ENCODE results near the gene KLHL35.
"Not testable (repeated sequence)": the region's sequence is repeated elsewhere in the genome, so short reads cannot be mapped to it uniquely, and the experiment has no call there.

KLHL35 gene

DNA sequence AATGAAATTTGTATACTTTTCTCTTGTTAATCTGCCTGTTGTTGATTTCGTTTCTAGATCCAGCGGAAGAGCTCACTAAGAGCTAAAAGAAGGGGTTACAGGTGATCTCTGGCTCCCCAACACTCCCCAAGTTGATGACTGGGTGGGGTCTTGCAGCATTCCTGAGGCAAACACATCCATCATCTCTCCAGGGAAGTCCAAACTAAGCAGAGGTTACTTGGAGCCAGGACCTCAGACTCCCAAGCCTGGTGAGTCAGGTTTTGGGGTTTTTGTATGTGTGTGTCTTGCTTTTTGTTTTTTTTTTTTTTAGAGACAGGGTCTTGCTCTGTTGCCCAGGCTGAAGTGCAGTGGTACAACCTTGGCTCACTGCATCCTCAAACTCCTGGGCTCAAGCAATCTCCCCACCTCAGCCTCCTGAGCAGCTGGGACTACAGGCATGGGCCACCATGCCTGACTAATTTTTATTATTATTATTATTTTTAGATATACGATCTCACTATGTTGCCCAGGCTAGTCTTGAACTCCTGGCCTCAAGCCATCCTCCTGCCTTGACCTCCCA, 45.2 kb downstream of the KLHL35 start:
- no peak for DNase-seq

DNA sequence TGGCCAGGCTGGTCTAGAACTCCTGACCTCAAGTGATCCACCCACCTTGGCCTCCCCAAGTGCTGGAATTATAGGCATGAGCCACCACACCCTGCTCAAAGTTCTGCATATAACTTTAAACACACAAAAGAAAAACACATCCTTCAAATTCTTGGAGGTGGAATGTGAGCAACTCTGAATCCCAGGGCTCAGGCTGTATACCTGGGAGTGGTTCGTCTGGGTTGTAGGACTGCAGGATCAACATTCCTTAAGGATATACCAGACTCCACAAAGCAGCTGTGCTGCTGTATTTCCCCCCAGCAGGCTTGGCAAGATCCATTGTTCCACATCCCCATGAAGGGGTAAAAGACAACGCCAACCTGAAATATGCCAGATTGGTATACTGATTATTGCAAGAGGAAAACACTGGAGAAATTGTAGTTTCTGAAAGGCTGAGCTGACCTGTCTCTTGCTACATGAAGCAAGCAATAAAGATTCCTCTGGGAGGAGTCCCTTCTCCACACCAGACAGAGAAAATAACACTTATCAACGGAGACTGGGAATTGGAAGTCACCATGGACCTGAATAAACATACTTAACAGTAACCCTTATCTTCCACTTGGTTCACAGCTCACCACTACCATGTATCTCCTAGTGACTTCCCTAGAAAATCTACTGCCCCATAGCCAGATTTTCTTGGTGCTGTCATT, 45.9 kb downstream of the KLHL35 start:
- DNase-seq: no peak

DNA sequence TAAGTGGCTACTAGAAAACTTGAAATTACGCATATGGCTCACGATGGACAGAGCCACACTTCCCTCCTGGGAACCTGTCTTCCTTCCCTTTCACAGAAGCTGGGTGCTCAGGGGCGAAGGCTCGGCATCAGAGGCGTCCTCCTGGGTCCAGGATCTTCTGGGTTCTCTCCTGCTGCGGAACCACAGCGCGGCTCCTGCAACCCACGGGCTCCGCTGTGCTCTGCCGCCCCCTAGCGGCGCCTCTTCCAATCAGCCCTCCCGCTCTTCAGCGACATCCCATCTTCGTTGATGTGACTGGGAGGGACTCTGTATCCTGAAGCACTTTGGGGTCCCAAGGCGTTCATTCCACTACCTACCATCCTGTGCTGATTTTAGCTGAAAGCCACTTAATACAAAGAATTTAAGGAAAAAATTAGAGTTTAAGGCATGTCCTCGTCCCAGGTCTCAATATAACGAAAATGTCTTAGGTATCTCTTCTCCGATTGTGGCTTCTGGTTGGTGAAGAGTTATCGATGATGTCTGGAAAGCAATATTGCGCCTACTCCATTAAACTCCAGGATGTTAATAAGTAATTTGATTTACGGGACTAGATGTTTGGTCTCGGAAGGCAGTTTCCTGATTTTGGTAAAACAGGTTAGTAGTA, 48.4 kb downstream of the KLHL35 start:
- peak; percentile 82 for DNase-seq

DNA sequence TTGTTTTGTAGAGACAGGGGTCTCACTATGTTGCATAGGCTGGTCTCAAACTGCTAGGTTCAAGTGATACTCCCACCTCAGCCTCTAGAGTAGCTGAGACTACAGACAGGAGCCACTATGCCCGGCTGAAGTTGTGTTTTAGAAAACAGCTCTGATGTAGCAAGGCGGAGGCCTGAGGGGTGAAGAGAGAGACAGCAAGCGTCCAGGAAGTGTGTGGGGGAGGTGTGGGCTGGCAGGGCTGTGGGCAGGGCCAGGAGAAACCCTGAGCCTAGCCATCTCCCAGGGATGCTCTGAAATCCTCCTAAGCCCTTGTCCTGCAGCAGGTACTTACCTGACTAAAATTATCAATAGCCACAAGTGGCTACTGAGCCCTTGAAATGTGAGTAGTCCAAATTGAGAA, 49.8 kb downstream of the KLHL35 start:
- no peak for DNase-seq

DNA sequence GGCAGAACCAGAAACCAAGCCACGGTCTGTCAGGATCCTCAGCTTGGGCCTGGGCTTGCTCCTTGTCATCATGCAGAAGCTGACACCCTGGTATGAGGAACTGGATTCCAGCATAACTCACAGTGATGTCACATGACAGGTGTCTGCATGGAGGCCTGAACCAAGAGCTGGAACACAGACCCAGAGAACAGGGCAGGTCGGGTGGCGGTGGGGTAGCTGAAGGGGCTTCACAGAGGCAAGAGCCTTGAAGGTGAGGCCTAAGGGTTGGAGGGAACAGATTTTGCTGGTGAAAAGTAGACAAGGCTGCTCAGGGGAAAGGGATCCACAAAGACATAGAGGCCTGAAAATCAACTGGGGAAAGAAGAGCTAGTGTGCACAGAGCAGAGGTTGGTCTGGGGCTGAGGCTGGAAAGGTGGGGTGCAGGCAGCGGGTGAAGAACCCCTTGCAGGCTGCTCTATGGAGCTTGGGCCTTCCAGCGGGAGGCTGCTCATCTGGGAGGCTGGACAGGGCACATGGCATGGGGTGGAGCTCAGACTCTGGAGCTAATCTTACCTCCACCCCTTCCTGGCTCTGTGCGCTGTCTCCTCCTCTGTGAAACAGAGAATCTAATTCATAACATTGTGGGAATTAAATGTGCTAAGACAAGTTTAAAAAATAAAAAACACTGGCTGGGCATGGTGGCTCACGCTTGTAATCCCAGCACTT, 52.1 kb downstream of the KLHL35 start:
- no peak for DNase-seq

DNA sequence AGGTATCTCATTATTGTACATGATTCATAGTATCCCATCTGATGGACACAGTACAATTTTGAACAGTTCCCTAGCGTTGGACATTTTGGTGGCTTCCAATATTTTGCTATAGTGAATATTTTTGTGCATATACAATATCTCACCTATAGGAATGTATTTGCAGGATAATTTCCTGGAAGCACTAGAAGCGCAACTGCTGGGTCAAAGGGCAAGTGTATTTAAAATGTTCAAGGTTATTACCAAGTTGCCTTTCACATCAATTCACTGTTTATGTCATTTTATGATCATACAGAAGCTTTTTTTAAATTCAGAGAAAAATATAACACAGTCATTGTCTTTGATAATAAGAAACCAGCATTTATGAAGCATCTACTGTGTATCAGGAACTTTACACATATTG, 52.8 kb downstream of the KLHL35 start:
- DNase-seq: no peak

DNA sequence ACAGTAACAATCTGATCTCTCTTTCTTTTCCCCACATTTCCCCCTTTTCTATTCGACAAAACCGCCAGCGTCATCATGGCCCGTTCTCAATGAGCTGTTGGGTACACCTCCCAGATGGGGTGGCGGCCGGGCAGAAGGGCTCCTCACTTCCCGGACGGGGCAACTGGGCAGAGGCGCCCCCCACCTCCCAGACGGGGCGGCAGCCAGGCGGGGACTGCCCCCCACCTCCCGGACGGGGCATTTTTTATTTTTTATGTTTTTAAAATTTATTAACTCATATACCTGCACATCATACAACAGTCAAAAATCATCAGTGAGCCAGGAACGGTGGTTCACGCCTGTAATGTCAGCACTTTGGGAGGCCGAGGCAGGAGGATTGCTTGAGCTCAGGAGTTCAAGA, 54.2 kb downstream of the KLHL35 start:
- not testable (repeated sequence) for DNase-seq

DNA sequence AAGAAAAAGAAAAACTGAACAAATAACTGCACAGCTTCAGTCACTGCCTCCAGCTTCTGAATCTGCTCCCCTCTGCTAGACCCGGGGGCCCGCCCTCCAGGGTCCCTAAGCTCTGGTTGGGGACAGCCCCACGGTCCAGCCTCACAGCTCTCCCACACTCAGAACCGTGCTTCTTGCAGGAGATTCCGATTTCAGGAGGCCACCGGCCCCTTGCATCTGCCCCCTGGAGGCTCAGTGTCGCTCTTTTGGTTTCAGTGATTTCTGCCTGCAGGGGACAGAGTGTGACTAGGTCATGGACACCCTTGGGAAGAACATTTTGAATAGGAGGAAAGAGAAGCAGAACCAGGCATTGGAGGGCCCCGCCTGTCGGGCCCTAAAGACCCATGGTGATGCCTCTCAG, 56.8 kb downstream of the KLHL35 start:
- no peak for DNase-seq

DNA sequence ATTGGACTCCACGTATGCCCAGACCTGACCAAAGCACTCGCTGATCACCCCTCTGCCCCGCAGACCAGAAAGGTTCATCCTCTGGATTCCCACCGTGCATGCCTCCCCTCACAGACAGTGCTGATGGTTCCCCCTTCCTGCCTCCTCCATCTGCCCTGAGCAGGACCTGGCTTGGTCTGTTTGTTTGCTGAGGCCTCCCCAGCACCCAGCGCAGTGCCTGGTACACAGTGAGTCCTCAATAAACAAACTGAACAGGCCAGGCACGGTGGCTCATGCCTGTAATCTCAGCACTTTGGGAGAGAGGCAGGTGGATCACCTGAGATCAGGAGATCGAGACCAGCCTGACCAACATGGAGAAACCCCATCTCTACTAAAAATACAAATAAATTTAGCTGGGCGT, 57.4 kb downstream of the KLHL35 start:
- DNase-seq: no peak

DNA sequence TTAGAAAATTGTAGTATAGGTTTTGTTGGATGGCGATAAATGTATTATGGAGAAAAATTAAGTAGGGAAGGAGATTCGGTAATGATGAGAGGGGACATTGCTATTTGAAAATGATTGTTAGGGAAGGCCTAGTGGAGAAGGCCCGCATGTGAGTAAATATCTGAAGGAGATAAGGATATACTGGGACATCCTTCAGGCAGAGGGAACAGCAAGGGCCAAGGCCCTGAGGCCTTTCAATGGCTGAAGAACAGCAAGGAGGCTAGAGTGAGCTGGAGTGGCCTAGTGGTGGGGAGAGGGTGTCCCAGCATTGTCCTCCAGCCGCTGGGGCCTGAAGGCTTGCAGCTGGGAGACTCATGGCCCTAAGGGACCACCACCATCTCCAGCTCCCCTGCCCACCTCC, 58.4 kb downstream of the KLHL35 start:
- no peak for DNase-seq

DNA sequence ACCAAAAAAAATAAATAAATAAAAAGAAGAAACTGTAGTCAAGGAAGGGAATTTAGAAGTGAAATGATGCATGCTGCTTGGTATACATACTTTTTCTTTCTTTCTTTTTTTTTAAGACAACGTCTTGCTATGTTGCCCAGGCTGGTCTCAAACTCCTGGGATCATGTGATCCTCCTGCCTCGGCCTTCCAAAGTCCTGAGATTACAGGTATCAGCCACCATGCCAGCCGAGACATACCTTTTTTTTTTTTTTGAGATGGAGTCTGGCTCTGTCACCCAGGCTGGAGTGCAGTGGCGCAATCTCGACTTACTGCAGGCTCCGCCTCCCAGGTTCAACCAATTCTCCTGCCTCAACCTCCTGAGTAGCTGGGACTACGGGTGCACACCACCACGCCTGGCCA, 59.8 kb downstream of the KLHL35 start:
- no peak for DNase-seq
